HepG2 (cell line): ENCODE data around the gene RHBDL1. TPM values are rescaled to one million over a fixed set of nuclear protein-coding genes. Genes with fewer than 3 reads are reported as not detected.

ENCODE experiments used
- CCAR2 ChIP-seq: fragments of 200-400 bp; formaldehyde crosslinking; optimal IDR thresholded peaks from 2 replicates; pipeline ENCODE3; 2018; ENCODE audit warnings: low read depth, mild to moderate bottlenecking, low read length, moderate library complexity
- CREM ChIP-seq, 2 experiments: sonication (generic) in 1 of 2; formaldehyde crosslinking in 1 of 2; IDR thresholded peaks; 2 replicates each; pipeline versions ENCODE4 v1.4.0 to v1.6.1; 2016 to 2020; ENCODE audit warnings: antibody characterized with exemption in 1 of 2, mild to moderate bottlenecking in 1 of 2, missing genetic modification reagents in 1 of 2
- FOXA3 ChIP-seq: IDR thresholded peaks from 2 replicates; pipeline ENCODE4 v1.6.1; 2016; ENCODE audit warnings: missing genetic modification reagents, missing compliant biosample characterization
- GABPB1 ChIP-seq: IDR thresholded peaks from 2 replicates; pipeline ENCODE4 v1.6.1; 2016; ENCODE audit warnings: mild to moderate bottlenecking, missing genetic modification reagents, moderate library complexity, missing compliant biosample characterization
- GATAD1 ChIP-seq: IDR thresholded peaks from 2 replicates; pipeline ENCODE4 v1.6.1; 2016; ENCODE audit warnings: missing genetic modification reagents, missing compliant biosample characterization
- HIC2 ChIP-seq: sonication (generic); formaldehyde crosslinking; IDR thresholded peaks from 2 replicates; pipeline ENCODE4 v1.9.0; 2022; ENCODE audit warnings: low read depth, missing genetic modification reagents
- KAT8 ChIP-seq: IDR thresholded peaks from 2 replicates; pipeline ENCODE4 v1.6.1; 2016; ENCODE audit warnings: missing genetic modification reagents, missing compliant biosample characterization
- MYC ChIP-seq: sonication (generic); formaldehyde crosslinking; IDR thresholded peaks from 2 replicates; pipeline ENCODE4 v1.9.0; 2021; ENCODE audit warnings: missing genetic modification reagents, borderline replicate concordance
- POLR2AphosphoS5 ChIP-seq: IDR thresholded peaks from 2 replicates; pipeline ENCODE4 v1.6.1; 2012; ENCODE audit warnings: low read depth, low read length
- SSRP1 ChIP-seq: IDR thresholded peaks from 2 replicates; pipeline ENCODE4 v1.6.1; 2016; ENCODE audit warnings: control low read depth
- STAG1 ChIP-seq: sonication (generic); formaldehyde crosslinking; IDR thresholded peaks from 2 replicates; pipeline ENCODE4 v1.4.0; 2020; ENCODE audit warnings: missing genetic modification reagents
- TAF1 ChIP-seq: sonication (generic); formaldehyde crosslinking; IDR thresholded peaks from 2 replicates; pipeline ENCODE4 v1.4.0; 2020; ENCODE audit warnings: missing genetic modification reagents
- TARDBP ChIP-seq: sonication (generic); formaldehyde crosslinking; IDR thresholded peaks from 2 replicates; pipeline ENCODE4 v1.8.0; 2022; ENCODE audit warnings: mild to moderate bottlenecking, missing genetic modification reagents
- TEAD3 ChIP-seq: optimal IDR thresholded peaks from 2 replicates; pipeline ENCODE3; 2016; ENCODE audit warnings: borderline replicate concordance
- TMF1 ChIP-seq: sonication (generic); formaldehyde crosslinking; IDR thresholded peaks from 2 replicates; pipeline ENCODE4 v1.8.1; 2022; ENCODE audit warnings: low read depth, missing genetic modification reagents
- TP53 ChIP-seq: sonication (generic); formaldehyde crosslinking; conservative IDR thresholded peaks from 2 replicates; pipeline ENCODE4 v1.4.0; 2020; ENCODE audit warnings: missing genetic modification reagents
- ZMYM4 ChIP-seq: sonication (generic); formaldehyde crosslinking; IDR thresholded peaks from 2 replicates; pipeline ENCODE4 v1.8.1; 2023; ENCODE audit warnings: mild to moderate bottlenecking, missing genetic modification reagents
- ZNF574 ChIP-seq: sonication (generic); formaldehyde crosslinking; IDR thresholded peaks from 2 replicates; pipeline ENCODE4 v1.4.0; 2020; ENCODE audit warnings: missing genetic modification reagents
- ZNF644 ChIP-seq: IDR thresholded peaks from 2 replicates; pipeline ENCODE4 v1.6.1; 2016; ENCODE audit warnings: low read depth
- polyA plus RNA-seq, 8 experiments: library from polyadenylated mRNA; depleted of rRNA in 3 of 8; stranded (reverse) in 7 of 8; unstranded in 1 of 8; fragments of >200 nt; fragmentation: Illumina TruSeq in 4 of 8; extraction: Trizol in 4 of 8; gene quantifications; 2 replicates each; pipeline versions ENCODE4 v1.2.1 to v1.2.3, GENCODE V29; 2011 to 2016; ENCODE audit warnings: low read depth in 4 of 8, missing spikeins in 1 of 8, mixed read lengths in 1 of 8; ENCODE audit not compliant: insufficient read depth in 1 of 8
- total RNA-seq, 5 experiments: library from RNA; depleted of rRNA; stranded (reverse); fragments of >200 nt; fragmentation: Illumina TruSeq; extraction: Trizol; gene quantifications; 2 replicates each; pipeline ENCODE4 v1.2.3, GENCODE V29; 2016; ENCODE audit warnings: low read depth in 1 of 5
- TF ChIP-seq, protein P1 (sequence below): sonication (generic); formaldehyde crosslinking; IDR thresholded peaks from 2 replicates; pipeline ENCODE4 v1.5.1; 2020; ENCODE audit warnings: mild to moderate bottlenecking, moderate library complexity, missing genetic modification reagents
- TF ChIP-seq, protein P2 (sequence below): sonication (generic); formaldehyde crosslinking; IDR thresholded peaks from 2 replicates; pipeline ENCODE4 v1.5.1; 2020; ENCODE audit warnings: mild to moderate bottlenecking, missing genetic modification reagents

The RHBDL1 gene
- total and polyA plus RNA-seq, 2 of the 13 experiments (the other 11 are each of a cell fraction or from before 2014, with no cell fraction given) = 1.8 to 3.8 TPM

DNA sequence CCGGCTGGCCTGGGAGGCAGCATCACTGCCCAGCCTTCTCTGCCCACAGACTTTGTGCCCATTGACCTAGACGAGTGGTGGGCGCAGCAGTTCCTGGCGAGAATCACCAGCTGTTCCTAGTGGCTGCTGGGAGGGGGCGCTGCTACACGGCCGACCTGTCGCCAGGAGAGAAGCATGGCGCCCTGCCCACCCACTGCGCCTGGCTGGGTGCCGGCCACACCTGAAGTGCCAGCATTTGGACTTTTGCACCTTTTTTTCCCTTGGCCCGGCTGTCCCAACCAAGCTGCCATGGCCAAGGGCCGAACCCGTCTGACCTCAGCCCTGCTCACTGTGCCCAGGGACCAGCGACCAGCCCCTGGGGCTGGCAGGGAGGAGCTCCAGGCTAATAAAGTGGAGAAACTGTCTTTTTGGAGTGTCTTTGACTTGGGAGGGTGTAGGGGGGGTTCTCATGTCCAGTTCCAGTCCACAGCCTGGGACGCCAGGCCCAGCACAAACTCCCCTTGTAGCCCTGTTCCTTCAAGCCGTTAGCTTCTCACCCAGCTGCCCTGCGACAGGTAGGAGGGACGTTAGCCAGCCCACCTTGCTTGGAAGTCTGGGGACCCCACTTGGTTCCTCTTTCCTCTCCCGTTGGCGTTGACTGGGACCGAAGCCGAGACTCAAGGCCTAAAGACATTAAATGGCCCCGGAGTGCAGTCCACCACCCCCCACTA lies 27.2 kb upstream of the RHBDL1 start (continued):
- TF ChIP-seq STAG1 (CRISPR knock-in tag) (peak; percentile 60), CCAR2 (no peak), GATAD1 (0 out of 2 replicates have a peak, but pooled peaks have one; percentile 28), ZNF574 (peak; percentile 92), FOXA3 (CRISPR knock-in tag) (0 out of 2 replicates have a peak, but pooled peaks have one; percentile 6), KAT8 (CRISPR knock-in tag) (0 out of 2 replicates have a peak, but pooled peaks have one; percentile 14), POLR2AphosphoS5 (peak; percentile 42), ZNF644 (CRISPR knock-in tag) (peak; percentile 81), GABPB1 (CRISPR knock-in tag) (peak; percentile 61), CREM (IDR thresholded peaks at IDR 0.05) (no peak), CREM (CRISPR knock-in tag; IDR thresholded peaks at IDR 0.05) (no peak), TARDBP (peak; percentile 41; the same call in 1 of the 2 replicates), ZMYM4 (CRISPR knock-in tag) (0 out of 2 replicates have a peak, but pooled peaks have one; percentile 39), MYC (CRISPR knock-in tag) (peak; percentile 78), TMF1 (CRISPR knock-in tag) (peak; percentile 76), TP53 (CRISPR knock-in tag) (0 out of 2 replicates have a peak, but pooled peaks have one; percentile 37), SSRP1 (CRISPR knock-in tag) (peak; percentile 95), TAF1 (CRISPR knock-in tag) (no peak; the same call in 1 of the 2 replicates), TEAD3 (CRISPR knock-in tag) (peak; percentile 56), HIC2 (CRISPR knock-in tag) (peak; percentile 97)
- TF ChIP-seq, protein P1, sequence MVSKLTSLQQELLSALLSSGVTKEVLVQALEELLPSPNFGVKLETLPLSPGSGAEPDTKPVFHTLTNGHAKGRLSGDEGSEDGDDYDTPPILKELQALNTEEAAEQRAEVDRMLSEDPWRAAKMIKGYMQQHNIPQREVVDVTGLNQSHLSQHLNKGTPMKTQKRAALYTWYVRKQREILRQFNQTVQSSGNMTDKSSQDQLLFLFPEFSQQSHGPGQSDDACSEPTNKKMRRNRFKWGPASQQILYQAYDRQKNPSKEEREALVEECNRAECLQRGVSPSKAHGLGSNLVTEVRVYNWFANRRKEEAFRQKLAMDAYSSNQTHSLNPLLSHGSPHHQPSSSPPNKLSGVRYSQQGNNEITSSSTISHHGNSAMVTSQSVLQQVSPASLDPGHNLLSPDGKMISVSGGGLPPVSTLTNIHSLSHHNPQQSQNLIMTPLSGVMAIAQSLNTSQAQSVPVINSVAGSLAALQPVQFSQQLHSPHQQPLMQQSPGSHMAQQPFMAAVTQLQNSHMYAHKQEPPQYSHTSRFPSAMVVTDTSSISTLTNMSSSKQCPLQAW (CRISPR knock-in tag) = peak; percentile 15; the same call in 1 of the 2 replicates
- TF ChIP-seq, protein P2, sequence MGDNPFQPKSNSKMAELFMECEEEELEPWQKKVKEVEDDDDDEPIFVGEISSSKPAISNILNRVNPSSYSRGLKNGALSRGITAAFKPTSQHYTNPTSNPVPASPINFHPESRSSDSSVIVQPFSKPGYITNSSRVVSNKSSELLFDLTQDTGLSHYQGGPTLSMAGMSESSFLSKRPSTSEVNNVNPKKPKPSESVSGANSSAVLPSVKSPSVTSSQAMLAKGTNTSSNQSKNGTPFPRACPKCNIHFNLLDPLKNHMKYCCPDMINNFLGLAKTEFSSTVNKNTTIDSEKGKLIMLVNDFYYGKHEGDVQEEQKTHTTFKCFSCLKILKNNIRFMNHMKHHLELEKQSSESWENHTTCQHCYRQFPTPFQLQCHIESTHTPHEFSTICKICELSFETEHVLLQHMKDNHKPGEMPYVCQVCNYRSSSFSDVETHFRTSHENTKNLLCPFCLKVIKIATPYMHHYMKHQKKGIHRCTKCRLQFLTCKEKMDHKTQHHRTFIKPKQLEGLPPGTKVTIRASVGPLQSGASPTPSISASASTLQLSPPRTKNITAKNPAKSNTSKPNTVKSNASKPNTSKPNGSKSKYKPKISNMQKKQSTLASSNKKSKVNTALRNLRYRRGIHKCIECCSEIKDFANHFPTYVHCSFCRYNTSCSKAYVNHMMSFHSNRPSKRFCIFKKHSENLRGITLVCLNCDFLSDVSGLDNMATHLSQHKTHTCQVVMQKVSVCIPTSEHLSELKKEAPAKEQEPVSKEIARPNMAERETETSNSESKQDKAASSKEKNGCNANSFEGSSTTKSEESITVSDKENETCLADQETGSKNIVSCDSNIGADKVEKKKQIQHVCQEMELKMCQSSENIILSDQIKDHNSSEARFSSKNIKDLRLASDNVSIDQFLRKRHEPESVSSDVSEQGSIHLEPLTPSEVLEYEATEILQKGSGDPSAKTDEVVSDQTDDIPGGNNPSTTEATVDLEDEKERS (CRISPR knock-in tag) = 0 out of 2 replicates have a peak, but pooled peaks have one; percentile 8
